Measurements from ENCODE around the gene TMCC3. TPM values are rescaled to one million over a fixed set of nuclear protein-coding genes. Genes with fewer than 3 reads are reported as not detected.

The TMCC3 gene
- total RNA-seq, 1 donor from 2014 or later = 0.65 TPM

DNA sequence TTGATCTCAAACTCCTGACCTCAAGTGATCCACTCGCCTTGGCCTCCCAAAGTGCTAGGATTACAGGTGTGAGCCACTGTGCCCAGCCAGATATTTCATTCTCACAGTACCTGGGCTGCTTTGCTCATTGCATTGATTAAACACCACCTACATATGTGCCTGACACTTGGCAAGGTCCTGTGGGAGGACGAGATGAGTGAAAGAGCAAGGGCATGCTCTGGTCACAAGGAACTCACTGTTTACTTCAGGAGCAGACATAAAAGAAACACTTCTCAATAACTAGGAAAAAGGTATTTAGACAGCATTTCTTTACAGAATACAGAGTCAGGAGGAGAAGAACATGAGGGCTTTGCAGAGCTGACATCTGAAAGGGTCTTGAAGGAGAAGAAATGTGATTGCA, 91.7 kb downstream of the TMCC3 start:
- no peak for TF ChIP-seq CTCF (IDR thresholded peaks at IDR 0.05)
- Mint-ChIP-seq H3K27ac (ENCODE audit: unreplicated experiment) (no peak overlapping the region), H3K9me3 (ENCODE audit: low read depth) (peaks cover 8% of the 10 kb centered on the region), H3K4me1 (ENCODE audit: low read depth) (peaks cover 17% of the 10 kb centered on the region), H3K4me3 (ENCODE audit: unreplicated experiment) (no peak overlapping the region), H3K36me3 (ENCODE audit: low read depth) (no peaks in the 10 kb centered on the region), H3K27me3 (ENCODE audit: low read depth) (peaks cover 19% of the 10 kb centered on the region)
- DNase-seq (ENCODE audit: low spot score) = no peak

DNA sequence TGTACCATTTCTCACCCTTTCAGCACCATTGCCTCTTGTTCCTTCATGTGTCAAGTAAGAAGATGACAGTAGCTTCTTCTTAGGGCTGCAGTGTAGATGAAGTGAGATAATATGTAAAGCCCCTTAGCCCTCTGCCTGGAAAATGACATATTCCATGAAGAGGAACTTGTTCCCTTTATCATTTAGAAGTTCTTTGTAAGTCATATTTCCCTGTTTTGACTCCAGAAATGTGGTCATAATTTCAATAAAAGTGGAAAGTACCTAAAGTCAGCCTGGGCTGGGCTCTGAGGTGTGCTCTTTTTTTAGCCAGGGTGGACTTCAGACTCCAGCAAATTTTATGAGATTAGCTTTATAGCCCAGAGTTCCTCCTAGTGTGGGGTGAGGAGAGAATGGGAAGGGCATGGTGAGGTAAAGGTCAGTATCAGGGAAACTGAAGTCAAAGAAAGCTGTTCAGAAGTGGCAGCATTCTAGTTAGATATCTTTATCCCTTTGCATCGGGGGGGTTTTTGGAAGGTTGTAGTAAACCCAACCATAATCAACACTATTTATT, 92.5 kb downstream of the TMCC3 start:
- Mint-ChIP-seq H3K27ac (ENCODE audit: unreplicated experiment) (no peak overlapping the region), H3K4me3 (ENCODE audit: unreplicated experiment) (no peak overlapping the region), H3K27me3 (ENCODE audit: low read depth) (peaks cover 19% of the 10 kb centered on the region), H3K36me3 (ENCODE audit: low read depth) (no peaks in the 10 kb centered on the region), H3K4me1 (ENCODE audit: low read depth) (peaks cover 17% of the 10 kb centered on the region), H3K9me3 (ENCODE audit: low read depth) (peaks cover 8% of the 10 kb centered on the region)
- DNase-seq (ENCODE audit: low spot score) = no peak
- no peak for TF ChIP-seq CTCF (IDR thresholded peaks at IDR 0.05)

DNA sequence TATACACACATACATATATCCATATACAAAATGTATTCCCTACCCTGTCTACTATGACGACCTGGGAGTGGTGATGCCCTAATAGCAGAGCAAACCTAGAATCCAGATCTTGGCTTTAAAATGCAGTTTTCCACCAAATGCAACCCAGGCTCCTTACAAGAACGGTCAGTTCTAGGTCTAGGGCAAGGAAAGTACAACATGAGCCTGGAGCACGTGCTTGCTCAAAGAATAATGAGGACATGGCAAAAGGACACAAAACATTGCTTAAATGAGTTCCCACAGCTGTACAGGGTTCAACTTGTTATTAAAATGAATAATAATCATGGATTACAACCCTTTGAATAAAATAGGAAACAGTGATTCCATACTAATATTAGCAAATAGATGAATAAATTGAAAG, 94.7 kb downstream of the TMCC3 start:
- peaks cover 8% of the 10 kb centered on the region for H3K9me3 Mint-ChIP-seq (ENCODE audit: low read depth)
- H3K4me3 Mint-ChIP-seq (ENCODE audit: unreplicated experiment) = no peak overlapping the region
- peaks cover 6% of the 10 kb centered on the region for H3K4me1 Mint-ChIP-seq (ENCODE audit: low read depth)

DNA sequence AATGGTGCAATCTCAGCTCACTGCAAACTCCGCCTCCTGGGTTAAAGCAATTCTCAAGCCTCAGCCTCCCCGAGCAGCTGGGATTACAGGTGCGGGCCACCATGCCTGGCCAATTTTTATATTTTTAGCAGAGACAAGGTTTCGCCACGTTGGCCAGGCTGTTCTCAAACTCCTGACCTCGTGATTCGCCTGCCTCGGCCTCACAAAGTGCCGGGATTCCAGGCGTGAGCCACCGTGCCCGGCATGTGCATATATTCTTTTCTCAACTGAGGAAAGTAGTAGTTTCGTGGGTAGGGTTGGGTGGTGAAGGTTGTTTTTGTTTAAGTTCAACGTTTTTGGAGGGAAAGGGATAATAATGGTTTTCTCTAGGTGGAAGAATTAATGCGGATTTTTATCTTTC, 96.5 kb downstream of the TMCC3 start:
- no peak overlapping the region for H3K4me3 Mint-ChIP-seq (ENCODE audit: unreplicated experiment)
- no peak overlapping the region for H3K27ac Mint-ChIP-seq (ENCODE audit: unreplicated experiment)
- peaks cover 6% of the 10 kb centered on the region for H3K27me3 Mint-ChIP-seq (ENCODE audit: low read depth)
- no peaks in the 10 kb centered on the region for H3K4me1 Mint-ChIP-seq (ENCODE audit: low read depth)
- no peak for DNase-seq (ENCODE audit: low spot score)
- no peaks in the 10 kb centered on the region for H3K36me3 Mint-ChIP-seq (ENCODE audit: low read depth)
- TF ChIP-seq CTCF (IDR thresholded peaks at IDR 0.05) = no peak
- peaks cover 8% of the 10 kb centered on the region for H3K9me3 Mint-ChIP-seq (ENCODE audit: low read depth)

More for the DNA sequence above, 94.7 kb downstream of the TMCC3 start:
- no peak for DNase-seq (ENCODE audit: low spot score)
- no peak for TF ChIP-seq CTCF (IDR thresholded peaks at IDR 0.05)
- H3K36me3 Mint-ChIP-seq (ENCODE audit: low read depth) = no peaks in the 10 kb centered on the region
- peaks cover 17% of the 10 kb centered on the region for H3K27me3 Mint-ChIP-seq (ENCODE audit: low read depth)
- H3K27ac Mint-ChIP-seq (ENCODE audit: unreplicated experiment) = no peak overlapping the region

DNA sequence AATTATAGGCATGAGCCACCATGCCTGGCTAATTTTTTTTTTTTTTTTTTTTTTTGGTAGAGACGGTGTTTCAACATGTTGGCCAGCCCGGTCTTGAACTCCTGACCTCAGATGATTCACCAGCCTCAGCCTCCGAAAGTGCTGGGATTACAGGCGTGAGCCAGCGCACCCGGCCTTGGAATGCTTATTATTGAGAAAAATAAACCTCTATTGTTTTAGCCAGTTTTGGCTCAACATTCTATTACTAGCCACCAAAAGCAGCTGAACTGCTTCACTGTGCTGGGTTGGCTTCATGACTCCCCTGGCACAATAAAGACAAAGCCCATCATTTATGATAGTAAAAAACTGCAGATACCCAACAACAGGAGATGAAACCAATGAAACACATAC, 97.2 kb downstream of the TMCC3 start:
- no peak overlapping the region for H3K27ac Mint-ChIP-seq (ENCODE audit: unreplicated experiment)
- DNase-seq (ENCODE audit: low spot score) = no peak

More for the DNA sequence above, 97.2 kb downstream of the TMCC3 start:
- Mint-ChIP-seq H3K27me3 (ENCODE audit: low read depth) (peaks cover 3% of the 10 kb centered on the region), H3K4me1 (ENCODE audit: low read depth) (no peaks in the 10 kb centered on the region), H3K36me3 (ENCODE audit: low read depth) (no peaks in the 10 kb centered on the region), H3K4me3 (ENCODE audit: unreplicated experiment) (no peak overlapping the region), H3K9me3 (ENCODE audit: low read depth) (peaks cover 8% of the 10 kb centered on the region)
- TF ChIP-seq CTCF (IDR thresholded peaks at IDR 0.05) = no peak
